Uterus (tissue), 4 donors: Measurements from ENCODE around the gene GLT8D2. TPM values are rescaled to one million over a fixed set of nuclear protein-coding genes. Genes with fewer than 3 reads are reported as not detected.

Experiments used
- DNase-seq, 2 donors: peaks; one replicate each; pipeline ENCODE4 v3.0.0-alpha.2; 2019 to 2020
- H3K27ac ChIP-seq, 2 donors: fragments of 200-600 bp; sonication (generic); 1 replicate in 1 of 2; 2 replicates in 1 of 2; pipeline ENCODE4 v1.5.1; 2016 to 2018
- H3K27me3 ChIP-seq, 2 donors: fragments of 200-600 bp; sonication (generic); one replicate each; pipeline ENCODE4 v1.5.1; 2018 to 2019; ENCODE audit warnings: control low read depth in 1 of 2
- H3K36me3 ChIP-seq, 2 donors: fragments of 200-600 bp; sonication (generic); one replicate each; pipeline ENCODE4 v1.5.1; 2019; ENCODE audit warnings: control low read depth in 1 of 2
- H3K4me1 ChIP-seq, 2 donors: fragments of 200-600 bp; sonication (generic); one replicate each; pipeline ENCODE4 v1.5.1; 2018 to 2019; ENCODE audit warnings: control low read depth in 1 of 2
- H3K4me3 ChIP-seq, 2 donors: fragments of 200-600 bp; sonication (generic); 1 replicate in 1 of 2; 2 replicates in 1 of 2; pipeline ENCODE4 v1.5.1; 2018 to 2019; ENCODE audit warnings: mild to moderate bottlenecking in 1 of 2
- H3K9me3 ChIP-seq, 2 donors: fragments of 200-600 bp; sonication (generic); one replicate each; pipeline ENCODE4 v1.5.1; 2019; ENCODE audit warnings: control low read depth in 1 of 2
- CTCF ChIP-seq, 4 experiments: fragments of 200-600 bp in 2 of 4; fragments of 450-650 bp in 2 of 4; sonication (generic) in 2 of 4; IDR thresholded peaks; one replicate each; pipeline ENCODE4 v1.5.1; 2016 to 2019; ENCODE audit warnings: antibody characterized with exemption in 4 of 4, mild to moderate bottlenecking in 2 of 4, moderate library complexity in 1 of 4
- POLR2A ChIP-seq, 2 donors: fragments of 450-650 bp; IDR thresholded peaks; one replicate each; pipeline ENCODE4 v1.6.1; 2016; ENCODE audit warnings: antibody characterized with exemption in 2 of 2, mild to moderate bottlenecking in 1 of 2, moderate library complexity in 1 of 2
- intact Hi-C: fragments of 100-400 bp; cut with DNase I; formaldehyde crosslinking; loops from one replicate; pipeline ENCODE4 v1.15.1; 2023; ENCODE audit warnings: low total_unique reads
- total RNA-seq, 4 donors: library from RNA; depleted of rRNA in 3 of 4; stranded (reverse); fragments of >200 nt in 3 of 4; gene quantifications; one replicate each; pipeline versions ENCODE4 v1.1.0 to v1.2.4, GENCODE V29; 2014 to 2023
- donor health status: DM: yes; HTN: yes; CAD: no.

The GLT8D2 gene
- 10 to 100 TPM in 3 of 4 donors, 1 to 10 TPM in 1; 2.6 to 93.0 (median 17.7) TPM for total RNA-seq

- Histone ChIP-seq H3K4me3 (peak within 1 kb of the TSS; percentile 48 to 50), H3K36me3 (no peaks in the 10 kb centered on the region), H3K4me1 (no peaks in the 10 kb centered on the region), H3K9me3 (no peaks in the 10 kb centered on the region), H3K27ac (peak within 1 kb of the TSS; percentile 84 to 87), H3K27me3 (no peaks in the 10 kb centered on the region)
- TF ChIP-seq CTCF (IDR thresholded peaks at IDR 0.05) (no peak), POLR2A (IDR thresholded peaks at IDR 0.05) (no peak)
- intact Hi-C loops: no loop called here
- DNase-seq: peak; percentile 71 to 76
Observed at GRCh38 chr12:104049903-104050356, at the start of gene GLT8D2. TSS of gene GLT8D2 (minus strand) at chr12:104050187. CDS start at chr12:104019648, 30,539 bp downstream.

GRCh38 chr12:104097954-104098353 lies 48.0 kb upstream of the GLT8D2 start:
- H3K27ac ChIP-seq: no peak overlapping the region
- TF ChIP-seq CTCF (IDR thresholded peaks at IDR 0.05): no peak
- no peak for TF ChIP-seq POLR2A (IDR thresholded peaks at IDR 0.05)
- H3K27me3 ChIP-seq: no peaks in the 10 kb centered on the region
- intact Hi-C loops: no loop called here
- H3K36me3 ChIP-seq: no peaks in the 10 kb centered on the region
- no peak overlapping the region for H3K4me3 ChIP-seq
- no peak for DNase-seq
- H3K9me3 ChIP-seq: no peaks in the 10 kb centered on the region
- H3K4me1 ChIP-seq: no peaks in the 10 kb centered on the region

DNA sequence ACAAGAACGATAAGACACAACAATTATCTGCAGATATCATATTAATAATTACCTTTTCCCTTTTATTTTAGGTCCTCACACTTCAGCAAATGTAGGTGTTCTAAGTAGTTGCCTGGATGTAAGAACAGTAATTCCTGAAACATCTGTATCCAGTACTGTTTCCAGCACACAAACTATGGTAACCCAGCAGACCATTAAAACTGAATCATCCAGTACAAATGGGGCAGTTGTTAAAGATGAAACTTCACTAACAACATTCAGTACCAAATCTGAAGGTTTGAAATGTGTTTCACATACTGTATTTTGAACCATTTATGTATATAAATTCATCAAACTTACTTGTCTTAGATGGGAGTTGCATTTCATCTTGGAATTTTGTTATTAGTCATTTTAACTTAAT lies 45.3 kb upstream of the GLT8D2 start:
- no peak for TF ChIP-seq POLR2A (IDR thresholded peaks at IDR 0.05)
- TF ChIP-seq CTCF (IDR thresholded peaks at IDR 0.05): no peak
- Histone ChIP-seq H3K4me3 (no peak overlapping the region), H3K36me3 (no peaks in the 10 kb centered on the region), H3K27ac (no peak overlapping the region), H3K9me3 (no peaks in the 10 kb centered on the region), H3K4me1 (no peaks in the 10 kb centered on the region), H3K27me3 (no peaks in the 10 kb centered on the region)
- DNase-seq: no peak
- intact Hi-C loops: no loop called here

- Histone ChIP-seq H3K27me3 (no peaks in the 10 kb centered on the region), H3K27ac (no peak overlapping the region), H3K4me3 (no peak overlapping the region), H3K36me3 (no peaks in the 10 kb centered on the region), H3K4me1 (no peaks in the 10 kb centered on the region), H3K9me3 (no peaks in the 10 kb centered on the region)
- TF ChIP-seq CTCF (IDR thresholded peaks at IDR 0.05) (no peak), POLR2A (IDR thresholded peaks at IDR 0.05) (no peak)
- DNase-seq: no peak
- intact Hi-C loops: no loop called here
Observed at GRCh38 chr12:104094284-104094683, 44.3 kb upstream of the GLT8D2 start.

DNA sequence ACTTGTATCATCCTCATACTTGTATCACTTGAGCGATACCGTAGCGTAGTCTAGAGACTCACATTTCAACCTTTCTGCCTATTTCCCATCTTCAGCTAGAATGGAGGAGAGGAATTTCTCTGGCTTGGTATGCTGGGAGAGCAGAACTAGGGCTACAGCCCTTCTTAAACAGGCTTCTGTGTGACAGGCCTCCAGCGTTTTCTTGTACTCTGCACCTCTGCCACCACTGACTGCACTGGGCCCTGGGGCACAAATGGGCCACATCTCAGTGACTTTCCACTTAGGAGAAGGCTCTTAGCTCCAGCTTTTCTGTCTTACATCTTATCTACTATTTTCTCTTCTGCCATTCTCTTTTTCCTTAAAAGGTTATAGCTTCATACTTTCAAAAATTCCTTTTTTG lies 41.1 kb upstream of the GLT8D2 start:
- Histone ChIP-seq H3K4me1 (no peaks in the 10 kb centered on the region), H3K27me3 (no peaks in the 10 kb centered on the region), H3K36me3 (no peaks in the 10 kb centered on the region), H3K9me3 (no peaks in the 10 kb centered on the region), H3K27ac (no peak overlapping the region), H3K4me3 (no peak overlapping the region)
- intact Hi-C loops: no loop called here
- DNase-seq: no peak
- no peak for TF ChIP-seq CTCF (IDR thresholded peaks at IDR 0.05)
- TF ChIP-seq POLR2A (IDR thresholded peaks at IDR 0.05): no peak
